GM12874 (cell line): Measurements from ENCODE around the gene PSTK.

Experiments used
- TF ChIP-seq, protein P1 (sequence below): IDR thresholded peaks from 2 replicates; pipeline ENCODE4 v1.5.1; 2011; ENCODE audit warnings: low read depth, mild to moderate bottlenecking, control low read depth, low read length, moderate library complexity; ENCODE audit not compliant: insufficient read depth

Gene PSTK, protein sequence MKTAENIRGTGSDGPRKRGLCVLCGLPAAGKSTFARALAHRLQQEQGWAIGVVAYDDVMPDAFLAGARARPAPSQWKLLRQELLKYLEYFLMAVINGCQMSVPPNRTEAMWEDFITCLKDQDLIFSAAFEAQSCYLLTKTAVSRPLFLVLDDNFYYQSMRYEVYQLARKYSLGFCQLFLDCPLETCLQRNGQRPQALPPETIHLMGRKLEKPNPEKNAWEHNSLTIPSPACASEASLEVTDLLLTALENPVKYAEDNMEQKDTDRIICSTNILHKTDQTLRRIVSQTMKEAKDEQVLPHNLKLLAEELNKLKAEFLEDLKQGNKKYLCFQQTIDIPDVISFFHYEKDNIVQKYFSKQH

DNA sequence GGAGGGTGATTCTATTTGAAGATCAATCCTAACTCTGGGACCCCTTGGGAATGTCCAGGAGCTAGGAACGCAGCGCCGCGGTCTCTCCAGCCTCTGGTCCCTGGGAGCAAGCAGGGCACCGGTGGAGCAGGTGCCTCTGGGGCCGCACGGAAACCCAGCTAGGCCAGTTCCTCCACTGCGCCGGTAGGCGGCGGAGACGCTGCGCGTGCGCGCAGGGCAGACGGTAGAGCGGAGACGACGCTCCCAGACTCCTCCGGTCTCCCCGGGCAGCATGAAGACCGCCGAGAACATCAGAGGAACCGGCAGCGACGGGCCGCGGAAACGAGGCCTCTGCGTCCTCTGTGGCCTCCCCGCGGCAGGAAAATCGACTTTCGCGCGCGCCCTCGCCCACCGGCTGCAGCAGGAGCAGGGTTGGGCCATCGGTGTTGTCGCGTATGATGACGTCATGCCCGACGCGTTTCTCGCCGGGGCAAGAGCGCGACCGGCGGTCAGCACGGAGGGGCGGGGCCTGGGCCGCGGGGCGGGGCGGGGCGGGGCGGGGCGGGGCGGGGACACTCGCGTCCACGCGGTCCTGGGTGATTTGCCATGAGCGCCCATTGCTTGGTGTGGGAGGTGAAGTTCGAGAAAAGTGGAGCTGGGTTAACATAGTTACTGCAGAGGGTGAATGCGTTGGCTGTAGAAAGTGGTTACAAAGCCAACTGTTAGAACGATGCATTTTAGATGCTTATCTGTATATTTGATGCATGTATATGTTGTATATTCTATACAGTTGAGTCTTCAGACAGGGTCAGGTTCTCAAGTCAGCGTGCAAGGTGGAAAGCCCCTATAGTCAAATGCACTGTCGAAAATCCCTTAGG, at the start of gene PSTK:
PSTK (plus strand) TSS at position 193 of the 857 bp plus-strand sequence; CDS start at position 272, 79 bp downstream.
- TF ChIP-seq, protein P1, sequence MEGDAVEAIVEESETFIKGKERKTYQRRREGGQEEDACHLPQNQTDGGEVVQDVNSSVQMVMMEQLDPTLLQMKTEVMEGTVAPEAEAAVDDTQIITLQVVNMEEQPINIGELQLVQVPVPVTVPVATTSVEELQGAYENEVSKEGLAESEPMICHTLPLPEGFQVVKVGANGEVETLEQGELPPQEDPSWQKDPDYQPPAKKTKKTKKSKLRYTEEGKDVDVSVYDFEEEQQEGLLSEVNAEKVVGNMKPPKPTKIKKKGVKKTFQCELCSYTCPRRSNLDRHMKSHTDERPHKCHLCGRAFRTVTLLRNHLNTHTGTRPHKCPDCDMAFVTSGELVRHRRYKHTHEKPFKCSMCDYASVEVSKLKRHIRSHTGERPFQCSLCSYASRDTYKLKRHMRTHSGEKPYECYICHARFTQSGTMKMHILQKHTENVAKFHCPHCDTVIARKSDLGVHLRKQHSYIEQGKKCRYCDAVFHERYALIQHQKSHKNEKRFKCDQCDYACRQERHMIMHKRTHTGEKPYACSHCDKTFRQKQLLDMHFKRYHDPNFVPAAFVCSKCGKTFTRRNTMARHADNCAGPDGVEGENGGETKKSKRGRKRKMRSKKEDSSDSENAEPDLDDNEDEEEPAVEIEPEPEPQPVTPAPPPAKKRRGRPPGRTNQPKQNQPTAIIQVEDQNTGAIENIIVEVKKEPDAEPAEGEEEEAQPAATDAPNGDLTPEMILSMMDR: peak; percentile 99

DNA sequence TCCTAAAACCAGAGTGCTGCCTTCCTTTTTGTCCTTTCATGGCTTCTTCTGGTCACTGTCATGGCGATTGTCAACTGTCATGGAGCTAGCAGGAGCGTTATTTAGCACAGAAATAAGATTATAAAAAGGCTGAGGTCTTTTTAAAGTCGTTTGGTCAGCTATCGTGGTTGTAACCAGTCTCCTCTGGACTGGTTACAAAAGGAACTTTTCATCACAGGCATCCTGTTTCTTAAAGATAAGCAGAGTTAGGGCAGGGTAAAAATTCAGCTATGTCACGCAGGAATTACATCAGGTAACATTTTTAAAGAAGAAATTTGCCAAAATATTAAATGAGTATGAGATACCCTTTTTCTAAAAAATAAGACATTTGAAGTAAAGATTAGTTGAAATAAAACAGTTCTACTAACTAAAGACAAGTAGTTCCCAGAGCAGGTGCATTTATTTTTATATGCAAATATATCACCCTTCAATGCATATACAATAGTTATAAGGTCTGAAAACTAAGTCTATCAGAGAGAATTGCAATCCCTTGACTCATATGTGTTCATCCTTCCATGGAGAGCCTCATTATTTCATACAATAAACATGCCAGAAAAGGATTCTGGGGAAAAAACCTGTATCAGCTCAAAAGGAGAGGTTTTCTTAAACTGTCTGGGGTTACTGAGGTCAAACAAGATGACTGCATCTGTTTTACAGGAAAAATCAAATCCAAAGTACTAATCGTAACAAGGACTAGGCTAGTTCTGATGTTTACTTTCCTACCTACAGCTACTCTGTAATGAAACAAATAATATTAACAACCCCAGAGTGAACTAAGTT, 48.9 kb upstream of the PSTK start:
- TF ChIP-seq, protein P1: no peak

DNA sequence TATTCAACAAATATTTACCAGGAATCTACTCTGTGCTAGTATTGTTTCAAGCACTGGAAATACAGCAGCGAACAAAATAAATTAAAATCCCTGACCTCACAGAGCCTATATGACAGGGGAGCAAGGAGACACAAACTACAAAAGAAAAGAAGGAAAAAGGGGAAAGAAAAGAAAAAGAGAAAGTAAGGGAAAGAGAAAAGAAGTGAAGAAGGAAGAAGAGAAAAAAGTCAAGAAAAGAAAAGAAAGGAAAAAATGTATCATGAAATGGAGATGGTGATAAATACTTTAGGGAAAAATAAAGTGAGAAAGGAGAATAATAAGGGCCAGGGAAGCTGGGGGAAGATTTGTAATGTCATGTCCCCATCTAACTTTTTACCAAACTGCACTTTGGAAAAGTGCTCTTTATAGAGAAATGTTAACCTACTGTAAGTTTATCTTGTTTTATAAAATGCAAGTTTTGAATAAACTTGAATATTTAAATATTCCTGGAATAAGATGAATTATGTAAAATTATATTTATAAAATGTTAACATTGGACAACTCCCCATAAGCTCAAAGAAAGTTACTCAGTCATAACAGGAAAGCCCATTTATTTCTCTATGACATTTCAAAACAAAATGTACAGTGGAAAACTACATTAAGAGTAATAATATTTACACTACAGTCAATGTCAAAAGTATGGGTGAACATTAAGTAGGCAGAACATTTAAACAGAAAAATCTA, 40.9 kb upstream of the PSTK start:
- TF ChIP-seq, protein P1: no peak

DNA sequence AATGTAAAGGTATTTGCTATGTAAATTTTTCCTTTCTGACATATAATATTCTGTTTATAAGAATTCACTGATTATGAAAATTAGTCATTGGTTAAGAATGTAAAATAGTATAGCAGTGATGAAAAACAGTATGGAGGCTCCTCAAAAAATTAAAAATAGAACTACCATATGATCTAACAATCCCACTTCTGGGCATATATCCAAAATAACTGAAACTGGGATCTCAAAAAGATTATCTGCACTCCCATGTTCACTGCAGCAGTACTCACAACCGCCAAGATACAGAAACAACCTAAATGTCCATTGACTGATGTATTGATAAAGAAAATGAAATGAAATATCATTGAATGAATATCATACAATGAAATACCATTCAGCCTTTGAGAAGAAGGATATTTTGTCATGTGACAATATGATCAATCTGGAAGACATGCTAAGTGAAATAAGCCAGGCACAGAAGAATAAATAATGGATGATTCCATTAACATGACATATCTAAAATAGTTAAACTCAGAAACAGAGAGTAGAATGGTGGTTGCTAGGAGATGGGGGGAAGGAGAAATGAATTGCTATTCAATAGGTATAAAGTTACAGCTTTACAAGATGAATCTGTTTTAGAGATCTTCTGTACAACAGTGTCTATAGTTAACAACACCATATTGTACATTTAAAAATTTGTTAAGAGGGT, 40.2 kb upstream of the PSTK start:
- TF ChIP-seq, protein P1: no peak

DNA sequence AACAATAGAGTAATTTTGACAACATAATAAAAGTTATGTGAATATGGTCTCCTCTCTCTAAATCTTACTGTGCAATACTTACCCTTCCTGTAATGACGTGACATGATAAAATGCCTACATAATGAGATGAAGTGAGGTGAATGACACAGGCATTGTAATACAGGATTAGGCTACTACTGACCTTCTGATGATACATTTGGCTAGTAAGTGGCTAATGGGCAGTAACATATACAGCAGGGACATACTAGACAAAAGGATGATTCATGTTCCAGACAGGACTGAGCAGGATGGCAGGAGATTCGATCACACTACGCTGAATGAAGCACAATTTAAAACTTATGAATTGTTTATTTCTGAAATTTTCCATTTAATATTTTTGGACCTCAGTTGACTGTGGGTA, 30.9 kb upstream of the PSTK start:
- TF ChIP-seq, protein P1: no peak

DNA sequence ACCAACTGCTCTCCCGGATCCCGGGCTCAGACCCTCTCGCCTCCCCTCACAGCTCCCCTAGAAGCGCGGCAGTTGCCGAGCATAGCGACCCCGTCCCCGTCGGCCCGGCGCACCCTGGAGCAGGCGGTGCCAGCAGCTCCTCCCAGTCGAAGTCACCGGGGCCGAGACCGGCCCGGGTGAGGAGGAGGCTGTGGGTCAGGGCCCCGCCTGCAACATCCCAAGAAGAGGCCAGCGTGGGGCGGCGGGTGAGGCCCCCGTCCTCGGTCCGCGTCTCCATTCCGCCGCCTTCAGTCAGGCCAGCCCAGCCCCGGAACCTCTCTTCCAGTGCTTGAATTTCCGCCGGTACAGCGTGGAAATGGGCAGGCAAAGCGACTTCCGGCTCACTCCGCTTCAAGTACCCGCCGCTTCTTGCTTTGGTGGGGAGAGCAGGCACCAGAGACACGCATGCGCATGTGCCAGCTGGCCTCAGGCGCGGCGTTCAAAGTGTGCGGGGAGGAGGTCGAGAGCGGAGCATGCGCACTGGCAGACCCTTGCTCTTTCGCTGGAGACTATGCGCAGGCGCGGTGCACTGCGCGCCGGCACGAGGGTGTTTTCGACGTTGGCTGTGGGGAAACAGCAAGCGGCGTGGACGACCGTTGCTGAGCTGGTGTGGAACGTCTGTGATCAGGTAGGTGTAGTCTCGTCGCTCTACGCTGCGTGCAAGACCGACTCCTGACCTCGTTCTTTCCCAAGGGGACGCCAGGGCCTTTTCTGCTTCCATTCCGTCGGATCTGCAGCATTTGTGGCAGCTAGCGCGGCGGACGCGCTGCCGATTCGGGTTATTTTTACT, 26.1 kb upstream of the PSTK start, which contains the start of gene C10orf88:
C10orf88 (minus strand) TSS at position 326 of the 829 bp plus-strand sequence; CDS start at position 277, 49 bp downstream.
- TF ChIP-seq, protein P1: no peak
